Activated gamma-delta T cell treated with Interleukin-2 at 50 U/mL for 16 hours (primary cell): ENCODE measurements around the gene NXPH3.
"Not testable (repeated sequence)": the region's sequence is repeated elsewhere in the genome, so short reads cannot be mapped to it uniquely, and the experiment has no call there.

Experiments used
- DNase-seq: peaks from one replicate; pipeline ENCODE4 v3.0.0-alpha.2; 2020

Gene NXPH3

GRCh38 chr17:49575679-49576087, at the start of gene NXPH3:
NXPH3 (plus strand) TSS chr17:49575871; CDS start chr17:49576220, 349 bp downstream.
- DNase-seq = peak; percentile 49

GRCh38 chr17:49527927-49528651, 47.6 kb upstream of the NXPH3 start:
- DNase-seq = no peak

GRCh38 chr17:49528966-49529365, 46.7 kb upstream of the NXPH3 start:
- DNase-seq = no peak

- DNase-seq = no peak
These were observed 45.6 kb upstream of the NXPH3 start for GRCh38 chr17:49530118-49530517.

DNA sequence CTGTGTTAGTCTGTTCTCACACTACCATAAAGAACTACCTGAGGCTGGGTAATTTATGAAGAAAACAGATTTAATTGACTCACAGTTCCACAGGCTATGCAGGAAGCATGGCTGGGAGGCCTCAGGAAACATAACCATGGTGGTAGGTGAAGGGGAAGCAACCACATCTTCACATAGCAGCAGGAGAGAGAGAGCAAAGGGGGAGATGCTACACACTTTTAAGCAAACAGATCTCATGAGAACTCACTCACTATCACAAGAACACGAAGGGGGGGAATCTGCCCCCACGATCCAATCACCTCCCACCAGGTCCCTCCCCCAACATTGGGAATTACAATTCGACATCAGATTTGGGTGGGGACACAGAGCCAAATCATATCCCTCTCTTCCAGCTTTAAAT, 31.8 kb upstream of the NXPH3 start:
- DNase-seq = no peak

- no peak for DNase-seq
These were observed 30.5 kb upstream of the NXPH3 start for GRCh38 chr17:49545007-49545660.

- no peak for DNase-seq
These were observed 29.7 kb upstream of the NXPH3 start for GRCh38 chr17:49545806-49546545.

DNA sequence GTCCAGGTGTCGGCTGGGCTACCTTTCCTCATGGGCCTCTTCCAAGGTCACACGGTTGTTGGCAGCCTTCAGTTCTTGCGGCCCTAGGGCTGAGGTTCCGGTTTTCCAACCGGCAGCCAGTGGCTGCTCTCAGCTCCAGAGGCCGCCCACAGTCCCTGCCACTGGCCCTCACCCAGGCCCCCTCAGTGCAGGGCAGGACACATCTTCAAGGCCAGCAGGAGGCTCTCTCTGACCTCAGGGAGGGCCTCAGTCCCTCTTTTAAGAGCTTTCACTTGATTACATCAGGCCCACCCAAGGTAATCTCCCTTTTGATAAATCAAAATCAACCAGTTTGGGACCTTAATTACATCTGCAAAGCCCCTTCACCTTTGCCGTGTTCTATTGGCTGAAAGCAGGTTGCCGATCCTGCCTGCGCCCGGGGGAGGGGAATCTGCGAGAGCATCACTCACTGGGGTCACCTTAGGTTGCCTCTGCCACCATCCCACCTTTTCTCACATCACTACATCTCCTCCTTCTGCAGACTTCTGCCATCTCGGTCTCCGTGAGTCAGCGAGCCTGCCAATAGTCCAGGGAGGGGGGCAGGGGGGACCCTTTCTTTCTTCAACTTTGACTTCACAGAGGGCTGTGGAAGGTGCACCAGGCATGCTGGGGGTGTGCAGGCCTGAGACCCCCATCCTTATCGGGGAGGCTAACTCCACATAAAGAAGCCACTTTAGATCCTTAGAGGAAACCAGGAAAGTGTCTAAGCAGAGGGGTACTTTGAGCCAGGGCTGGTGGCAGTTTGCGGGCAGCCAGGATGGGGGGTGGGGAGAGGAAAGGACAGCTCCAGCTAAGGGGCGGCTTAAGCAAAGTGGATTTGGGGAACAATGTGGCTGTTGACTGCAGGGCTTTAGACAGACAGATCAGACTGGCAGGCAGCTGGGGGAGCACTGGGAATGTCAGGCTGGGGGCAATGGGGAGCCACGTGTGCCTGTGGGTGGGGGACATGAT, 28.8 kb upstream of the NXPH3 start:
- DNase-seq = no peak

GRCh38 chr17:49547566-49547965, 28.1 kb upstream of the NXPH3 start:
- DNase-seq = no peak

DNA sequence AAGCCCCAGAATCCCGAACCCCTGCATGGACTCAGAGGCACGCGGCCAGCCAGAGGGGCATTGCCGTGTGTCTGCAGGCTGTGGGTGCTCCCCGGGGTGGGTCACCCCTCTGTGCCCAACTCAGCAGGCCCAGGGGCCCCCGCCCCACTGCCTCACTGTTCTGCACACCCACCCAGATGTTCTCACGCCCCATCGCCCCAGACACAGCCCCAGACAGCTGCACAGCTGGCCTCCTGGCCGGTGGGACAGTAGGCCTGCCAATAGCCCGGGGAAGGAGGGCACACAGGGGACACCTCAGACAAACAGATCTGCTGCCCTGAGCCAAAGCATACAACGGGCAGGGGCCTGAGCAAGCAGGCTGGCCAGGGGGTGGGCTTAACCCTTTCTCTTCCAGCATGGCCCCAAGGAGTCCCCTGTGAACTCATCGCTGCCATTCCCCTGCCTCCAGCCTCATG, 27.6 kb upstream of the NXPH3 start:
- no peak for DNase-seq

- no peak for DNase-seq
These were observed 27.0 kb upstream of the NXPH3 start for GRCh38 chr17:49548506-49549310.

- DNase-seq = no peak
These were observed 26.4 kb upstream of the NXPH3 start for GRCh38 chr17:49549311-49549605.

GRCh38 chr17:49549691-49550678, 25.7 kb upstream of the NXPH3 start:
- DNase-seq = no peak

DNA sequence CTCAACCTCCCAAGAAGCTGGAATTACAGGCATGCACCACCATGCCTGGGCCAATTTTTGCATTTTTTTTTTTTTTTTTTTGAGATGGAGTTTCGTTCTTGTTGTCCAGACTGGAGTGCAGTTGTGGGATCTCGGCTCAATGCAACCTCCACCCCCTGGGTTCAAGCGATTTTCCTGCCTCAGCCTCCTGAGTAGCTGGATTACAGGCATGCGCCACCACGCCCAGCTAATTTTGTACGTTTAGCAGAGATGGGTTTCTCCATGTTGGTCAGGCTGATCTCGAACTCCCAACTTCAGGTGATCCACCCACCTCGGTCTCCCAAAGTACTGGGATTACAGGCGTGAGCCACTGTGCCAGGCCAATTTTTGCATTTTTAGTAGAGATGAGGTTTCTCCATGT, 24.9 kb upstream of the NXPH3 start:
- DNase-seq = not testable (repeated sequence)

- no peak for DNase-seq
These were observed 24.2 kb upstream of the NXPH3 start for GRCh38 chr17:49551221-49552069.

DNA sequence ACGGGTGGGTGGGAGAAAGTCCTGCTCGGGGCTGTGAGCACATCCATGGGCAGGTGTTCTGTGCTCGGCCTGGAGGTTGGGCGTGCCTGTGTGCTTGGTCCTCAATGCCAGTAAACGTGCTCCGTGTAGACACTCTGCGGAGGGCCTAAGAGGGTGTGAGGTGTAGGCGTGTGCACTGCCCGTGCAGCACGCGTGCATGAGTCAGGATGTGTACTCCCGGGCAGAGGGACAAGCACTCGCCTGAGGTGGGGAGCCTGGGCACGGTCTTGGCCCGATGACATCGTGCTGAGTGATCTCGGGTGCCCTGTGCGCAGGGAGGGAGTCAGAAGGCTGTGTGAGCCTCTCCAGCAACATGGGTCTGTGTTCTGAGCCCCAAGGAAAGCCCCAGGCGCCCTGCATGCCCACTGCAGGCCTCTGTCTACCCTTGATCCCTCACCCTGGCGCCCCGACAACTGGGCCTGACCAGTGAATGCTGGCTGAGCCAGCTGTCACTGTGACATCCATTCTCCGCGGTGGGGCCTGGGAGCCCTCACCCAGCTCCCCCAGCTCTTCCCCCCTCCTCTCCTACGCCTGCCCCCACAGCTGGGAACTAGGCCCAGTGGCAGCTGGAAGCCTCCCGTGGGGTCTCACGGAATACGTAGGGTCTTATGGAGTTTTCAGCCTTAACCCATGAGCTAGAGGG, 23.5 kb upstream of the NXPH3 start:
- no peak for DNase-seq

GRCh38 chr17:49553676-49554335, 21.9 kb upstream of the NXPH3 start:
- no peak for DNase-seq
